SKM-1 treated with dmso at 0.1 percent for 144 hours (cell line): ENCODE data around the gene ASB1.
"Not testable (repeated sequence)": the region's sequence is repeated elsewhere in the genome, so short reads cannot be mapped to it uniquely, and the experiment has no call there.

Experiments
- DNase-seq: peaks from one replicate; lab custom pipeline; 2025; ENCODE audit not compliant: unreplicated experiment; lab: John Stamatoyannopoulos, UW

Gene ASB1

GRCh38 chr2:238403632-238404405, 22.9 kb upstream of the ASB1 start:
- no peak for DNase-seq

- no peak for DNase-seq
Measured at GRCh38 chr2:238404406-238405216, 22.1 kb upstream of the ASB1 start.

GRCh38 chr2:238405217-238405555, 21.5 kb upstream of the ASB1 start:
- not testable (repeated sequence) for DNase-seq

GRCh38 chr2:238406221-238406997, 20.3 kb upstream of the ASB1 start:
- no peak for DNase-seq

- DNase-seq, result no peak
Measured at GRCh38 chr2:238406998-238407285, 19.8 kb upstream of the ASB1 start.

GRCh38 chr2:238407566-238407965, 19.2 kb upstream of the ASB1 start:
- no peak for DNase-seq

GRCh38 chr2:238408615-238409340, 17.9 kb upstream of the ASB1 start:
- no peak for DNase-seq

GRCh38 chr2:238409341-238410199, 17.2 kb upstream of the ASB1 start:
- DNase-seq, result no peak

- no peak for DNase-seq
Measured at GRCh38 chr2:238412067-238412767, 14.5 kb upstream of the ASB1 start.

- DNase-seq, result no peak
Measured at GRCh38 chr2:238413368-238413767, 13.4 kb upstream of the ASB1 start.

- no peak for DNase-seq
Measured at GRCh38 chr2:238415036-238415764, 11.5 kb upstream of the ASB1 start.

GRCh38 chr2:238415893-238416292, 10.8 kb upstream of the ASB1 start:
- no peak for DNase-seq

- DNase-seq, result no peak
Measured at GRCh38 chr2:238418196-238418998, 8.3 kb upstream of the ASB1 start.

- no peak for DNase-seq
Measured at GRCh38 chr2:238418999-238419546, 7.7 kb upstream of the ASB1 start.

- DNase-seq, result no peak
Measured at GRCh38 chr2:238420442-238420841, 6.3 kb upstream of the ASB1 start.

GRCh38 chr2:238420878-238421694, 5.6 kb upstream of the ASB1 start:
- DNase-seq, result no peak

- DNase-seq, result no peak
Measured at GRCh38 chr2:238421695-238422035, 5.1 kb upstream of the ASB1 start.
